PC-3 (cell line): ENCODE data around the gene KCNH5. TPM values are rescaled to one million over a fixed set of nuclear protein-coding genes. Genes with fewer than 3 reads are reported as not detected.

Source experiments
- ATAC-seq: fragments of 200-7000 bp; cut with Tn5 transposase; 2 replicates; pipeline ENCODE4 v1.9.1; 2020; ENCODE audit warnings: mild to moderate bottlenecking, moderate library complexity
- BruUV-seq: library from RNA; stranded (reverse); fragments of 400-500 nt; replicated peaks from 2 replicates; lab custom pipeline; 2021; lab: Mats Ljungman, UMichigan
- CTCF ChIA-PET: fragments of 300-600 bp; sonication (Branson Sonifier 250); formaldehyde crosslinking; loops from one replicate; lab custom pipeline; 2022; ENCODE audit warnings: antibody characterized with exemption; lab: Charles Lee
- POLR2A ChIA-PET: fragments of 300-600 bp; sonication (Branson Sonifier 250); formaldehyde crosslinking; loops from one replicate; lab custom pipeline; 2022; ENCODE audit warnings: antibody characterized with exemption; ENCODE audit not compliant: unreplicated experiment; lab: Charles Lee
- DNase-seq: peaks from one replicate; pipeline ENCODE4 v3.0.0-alpha.2; 2015
- H2AFZ ChIP-seq: fragments of 300-600 bp; sonication (generic); 2 replicates; pipeline ENCODE4 v1.6.0; 2016; ENCODE audit warnings: antibody characterized with exemption, low read length
- H3F3A ChIP-seq: fragments of 300-600 bp; sonication (generic); one replicate; pipeline ENCODE4 v1.6.0; 2017; ENCODE audit warnings: antibody characterized with exemption, low read length, control low read depth, mild to moderate bottlenecking; ENCODE audit not compliant: unreplicated experiment
- H3K27ac ChIP-seq: fragments of 300-600 bp; sonication (generic); 2 replicates; pipeline ENCODE4 v1.5.1; 2016; ENCODE audit warnings: mild to moderate bottlenecking, low read length
- H3K27me3 ChIP-seq: fragments of 300-600 bp; sonication (generic); 2 replicates; pipeline ENCODE4 v1.6.1; 2016; ENCODE audit warnings: low read length, mixed read lengths
- H3K36me3 ChIP-seq: fragments of 300-600 bp; sonication (generic); 2 replicates; pipeline ENCODE4 v1.6.1; 2016; ENCODE audit warnings: low read depth, mixed run types, low read length, mixed read lengths
- H3K4me1 ChIP-seq: fragments of 300-600 bp; sonication (generic); 2 replicates; pipeline ENCODE4 v1.5.1; 2016; ENCODE audit warnings: low read length; ENCODE audit not compliant: insufficient read depth
- H3K4me2 ChIP-seq: fragments of 300-600 bp; sonication (generic); 2 replicates; pipeline ENCODE4 v1.6.0; 2016; ENCODE audit warnings: low read length
- H3K4me3 ChIP-seq: fragments of 300-600 bp; sonication (generic); 2 replicates; pipeline ENCODE4 v1.5.1; 2016; ENCODE audit warnings: mild to moderate bottlenecking, low read length, mixed read lengths
- H3K79me2 ChIP-seq: fragments of 300-600 bp; sonication (generic); 2 replicates; pipeline ENCODE4 v1.6.1; 2017; ENCODE audit warnings: low read length, mixed read lengths
- H3K9ac ChIP-seq: fragments of 300-600 bp; sonication (generic); 2 replicates; pipeline ENCODE4 v1.6.0; 2016; ENCODE audit warnings: mild to moderate bottlenecking, low read length
- H3K9me2 ChIP-seq: fragments of 300-600 bp; sonication (generic); replicated peaks from 2 replicates; pipeline ENCODE4 v1.6.1; 2016; ENCODE audit warnings: mixed run types, low read length, mixed read lengths
- H3K9me3 ChIP-seq: fragments of 300-600 bp; sonication (generic); 2 replicates; pipeline ENCODE4 v1.6.1; 2016; ENCODE audit warnings: low read length, mixed read lengths
- H4K20me1 ChIP-seq: fragments of 300-600 bp; sonication (generic); 2 replicates; pipeline ENCODE4 v1.6.1; 2016; ENCODE audit warnings: low read length, mixed read lengths
- CTCF ChIP-seq: fragments of 300-600 bp; sonication (generic); conservative IDR thresholded peaks from 2 replicates; pipeline ENCODE4 v1.5.1; 2017; ENCODE audit warnings: antibody characterized with exemption, low read depth, mild to moderate bottlenecking, low read length
- EZH2 ChIP-seq: fragments of 300-600 bp; sonication (generic); IDR thresholded peaks from one replicate; pipeline ENCODE4 v1.6.1; 2017; ENCODE audit warnings: antibody characterized with exemption, mild to moderate bottlenecking, low read length; ENCODE audit not compliant: unreplicated experiment
- EZH2phosphoT487 ChIP-seq: fragments of 300-600 bp; sonication (generic); IDR thresholded peaks from 2 replicates; pipeline ENCODE4 v1.6.1; 2018; ENCODE audit warnings: mild to moderate bottlenecking, antibody characterized with exemption, low read length, borderline replicate concordance
- intact Hi-C: fragments of 100-400 bp; cut with micrococcal nuclease; formaldehyde crosslinking; loops from 2 replicates; pipeline ENCODE4 v1.9.0; 2023
- total RNA-seq: library from RNA; depleted of rRNA; stranded (reverse); fragments of >200 nt; gene quantifications from 2 replicates; pipeline ENCODE4 v1.2.3, GENCODE V29; 2014

Gene KCNH5
- total RNA-seq, 1 experiment from 2014 or later: not detected

GRCh38 chr14:62988967-62989366, 56.3 kb downstream of the KCNH5 start:
- intact Hi-C loops: no loop called here
- ChIA-PET CTCF (no interaction called here), POLR2A (no interaction called here)
- H3K4me3 ChIP-seq: no peak overlapping the region
- H3K79me2 ChIP-seq: no peaks in the 10 kb centered on the region
- no peaks in the 10 kb centered on the region for H3K36me3 ChIP-seq
- no peaks in the 10 kb centered on the region for H3K9me3 ChIP-seq
- BruUV-seq: no TSS peak
- no peaks in the 10 kb centered on the region for H3K9me2 ChIP-seq
- TF ChIP-seq EZH2phosphoT487: no peak
- TF ChIP-seq EZH2: no peak
- no peak for TF ChIP-seq CTCF
- DNase-seq (no peak), ATAC-seq (no peak)
- H3K27ac ChIP-seq: no peak overlapping the region
- no peaks in the 10 kb centered on the region for H3F3A ChIP-seq
- H3K27me3 ChIP-seq: peaks cover 17% of the 10 kb centered on the region
- no peak overlapping the region for H3K4me2 ChIP-seq
- no peaks in the 10 kb centered on the region for H3K4me1 ChIP-seq
- no peaks in the 10 kb centered on the region for H4K20me1 ChIP-seq
- no peak overlapping the region for H3K9ac ChIP-seq
- H2AFZ ChIP-seq: no peak overlapping the region

GRCh38 chr14:62983821-62984220, 61.4 kb downstream of the KCNH5 start:
- Histone ChIP-seq H3K79me2 (no peaks in the 10 kb centered on the region), H3K27ac (no peak overlapping the region), H3K27me3 (peaks cover 33% of the 10 kb centered on the region), H4K20me1 (no peaks in the 10 kb centered on the region), H3K9ac (no peak overlapping the region), H3F3A (no peaks in the 10 kb centered on the region), H3K9me2 (no peaks in the 10 kb centered on the region), H3K9me3 (no peaks in the 10 kb centered on the region), H2AFZ (no peak overlapping the region), H3K36me3 (no peaks in the 10 kb centered on the region), H3K4me3 (no peak overlapping the region), H3K4me1 (no peaks in the 10 kb centered on the region), H3K4me2 (no peak overlapping the region)
- ChIA-PET POLR2A (no interaction called here), CTCF (no interaction called here)
- no TSS peak for BruUV-seq
- intact Hi-C loops: no loop called here
- no peak for DNase-seq
- TF ChIP-seq EZH2 (no peak), CTCF (no peak), EZH2phosphoT487 (no peak)
- no peak for ATAC-seq

GRCh38 chr14:62980693-62981092, 64.6 kb downstream of the KCNH5 start:
- H3K9me2 ChIP-seq: no peaks in the 10 kb centered on the region
- no peak overlapping the region for H2AFZ ChIP-seq
- BruUV-seq: no TSS peak
- no peak for DNase-seq
- no peak overlapping the region for H3K9ac ChIP-seq
- H3K9me3 ChIP-seq: no peaks in the 10 kb centered on the region
- H3K36me3 ChIP-seq: no peaks in the 10 kb centered on the region
- H3K4me2 ChIP-seq: no peak overlapping the region
- no peak for ATAC-seq
- H3K79me2 ChIP-seq: no peaks in the 10 kb centered on the region
- peaks cover 34% of the 10 kb centered on the region for H3K27me3 ChIP-seq
- no peaks in the 10 kb centered on the region for H4K20me1 ChIP-seq
- ChIA-PET POLR2A (interaction anchor here (0.6 kb wide), 1 partner anchor 76 kb away, joined by 21 read pairs; no protein-coding TSS in a partner anchor), CTCF (no interaction called here)
- H3K27ac ChIP-seq: no peak overlapping the region
- TF ChIP-seq EZH2phosphoT487 (no peak), EZH2 (no peak), CTCF (no peak)
- intact Hi-C loops: no loop called here
- H3K4me3 ChIP-seq: no peak overlapping the region
- no peaks in the 10 kb centered on the region for H3F3A ChIP-seq
- H3K4me1 ChIP-seq: no peaks in the 10 kb centered on the region
